Activated CD4-positive, alpha-beta T cell treated with anti-CD3 and anti-CD28 coated beads, Interleukin-2, Interleukin-6, amounts not matched to agents 100 ng/mL and 50 ng/mL, durations not matched to agents 16 hours and 8 hours (primary cell): ENCODE results near the gene TRIO.
"Not testable (repeated sequence)": the region's sequence is repeated elsewhere in the genome, so short reads cannot be mapped to it uniquely, and the experiment has no call there.

ENCODE experiments used
- DNase-seq: peaks from one replicate; pipeline ENCODE4 v3.0.0-alpha.2; 2020

The TRIO gene

DNA sequence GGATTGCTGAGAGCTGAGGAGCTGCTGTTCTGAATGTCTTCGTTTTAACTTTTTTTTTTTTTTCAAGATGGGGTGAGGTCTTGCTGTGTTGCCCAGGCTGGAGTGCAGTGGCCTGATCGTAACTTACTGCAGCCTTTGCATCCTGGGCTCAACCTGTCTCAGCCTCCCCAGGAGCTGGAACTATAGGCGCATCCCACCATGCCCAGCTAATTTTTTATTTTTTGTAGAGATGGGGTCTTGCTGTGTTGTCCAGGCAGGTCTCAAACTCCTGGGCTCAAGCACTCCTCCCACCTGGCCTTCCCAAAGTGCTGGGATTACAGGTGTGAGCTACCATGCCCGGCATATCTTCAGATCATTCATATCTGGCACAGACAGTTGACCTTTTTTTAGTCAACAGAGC lies 46.5 kb downstream of the TRIO start:
- no peak for DNase-seq

DNA sequence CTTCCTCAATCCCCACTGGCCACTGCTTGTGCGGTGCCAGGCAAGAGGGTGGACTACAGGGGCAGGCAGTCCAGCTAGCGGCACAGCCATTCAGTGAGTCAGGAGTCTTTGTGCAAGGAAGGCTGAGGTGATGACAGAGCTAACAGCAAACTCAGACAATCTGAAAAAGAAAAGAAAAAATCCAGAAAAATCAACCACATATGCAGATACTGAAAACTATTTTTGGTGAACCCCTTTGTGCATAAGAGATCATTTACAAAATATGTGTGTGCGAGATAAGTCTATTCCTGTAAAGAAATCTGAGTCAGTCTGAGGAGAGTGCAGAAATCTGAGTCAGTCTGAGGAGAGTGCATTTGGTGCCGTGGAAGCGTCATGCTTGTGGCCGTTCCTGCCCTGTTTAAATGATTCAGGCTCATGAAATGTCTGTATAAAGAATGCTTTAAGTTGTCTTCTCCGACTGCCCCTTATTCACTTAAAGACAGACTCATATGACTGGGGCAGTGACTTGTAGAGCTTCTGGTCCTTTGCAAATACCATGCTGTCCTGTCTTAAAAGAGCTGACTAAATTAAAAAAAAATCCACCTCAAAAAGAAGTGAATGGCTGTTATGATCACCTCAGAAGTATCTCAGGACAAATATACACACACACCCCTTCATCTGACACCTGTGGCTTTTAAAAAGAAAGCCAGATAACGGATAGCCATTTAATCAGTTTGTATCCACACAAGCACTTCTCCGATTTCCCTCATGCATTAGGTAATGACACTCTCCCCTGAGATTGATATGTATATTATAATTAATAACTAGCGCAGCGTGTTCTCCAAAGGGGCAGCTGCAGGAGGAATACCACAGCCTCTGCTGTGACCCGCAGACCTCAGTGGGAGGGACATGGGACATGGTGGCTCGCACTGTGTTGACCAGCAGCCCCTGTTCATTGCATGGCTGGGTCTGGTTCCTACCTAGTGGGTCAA lies 47.3 kb downstream of the TRIO start:
- no peak for DNase-seq

GRCh38 chr5:14191325-14191724 lies 48.2 kb downstream of the TRIO start:
- no peak for DNase-seq

DNA sequence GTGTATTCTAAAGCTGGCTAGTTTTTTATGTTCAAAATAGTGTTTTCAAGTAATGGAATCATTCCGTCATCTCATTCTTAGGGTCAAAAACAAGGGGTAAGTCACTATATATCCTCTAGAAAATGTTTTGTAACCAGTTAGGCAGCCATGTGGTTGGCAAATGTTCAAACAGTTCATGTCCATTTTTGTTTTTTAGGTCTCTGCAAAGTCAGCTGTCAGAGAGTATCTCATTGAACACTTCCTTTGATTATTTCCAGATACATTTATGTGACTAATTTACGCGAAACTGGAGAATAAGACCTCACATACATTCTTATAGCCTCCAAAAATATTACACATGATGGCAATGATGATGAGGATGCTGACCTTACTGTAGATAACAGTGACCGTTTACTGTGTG lies 50.4 kb downstream of the TRIO start:
- DNase-seq = no peak

DNA sequence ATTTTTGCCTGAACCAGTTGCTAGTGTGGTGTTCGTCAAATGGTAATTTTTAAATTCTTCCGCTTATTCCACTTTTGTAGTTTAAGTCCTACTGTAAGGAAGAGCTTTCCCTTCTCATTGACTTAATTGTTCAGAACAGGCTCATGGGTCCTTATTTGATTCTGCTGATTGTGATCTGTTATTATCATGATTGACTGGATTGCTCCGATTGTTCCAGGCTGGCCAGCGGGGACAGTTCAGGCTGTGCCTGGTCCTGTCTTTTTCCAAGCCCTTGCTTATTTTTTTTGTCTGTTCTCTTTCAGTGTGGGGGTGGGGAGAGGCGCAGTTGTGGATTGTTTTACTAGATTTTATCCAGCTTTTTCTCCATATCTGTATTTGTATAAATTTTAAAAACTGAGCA lies 52.4 kb downstream of the TRIO start:
- no peak for DNase-seq

- DNase-seq = no peak
Measured at GRCh38 chr5:14197056-14197455, 53.9 kb downstream of the TRIO start.

DNA sequence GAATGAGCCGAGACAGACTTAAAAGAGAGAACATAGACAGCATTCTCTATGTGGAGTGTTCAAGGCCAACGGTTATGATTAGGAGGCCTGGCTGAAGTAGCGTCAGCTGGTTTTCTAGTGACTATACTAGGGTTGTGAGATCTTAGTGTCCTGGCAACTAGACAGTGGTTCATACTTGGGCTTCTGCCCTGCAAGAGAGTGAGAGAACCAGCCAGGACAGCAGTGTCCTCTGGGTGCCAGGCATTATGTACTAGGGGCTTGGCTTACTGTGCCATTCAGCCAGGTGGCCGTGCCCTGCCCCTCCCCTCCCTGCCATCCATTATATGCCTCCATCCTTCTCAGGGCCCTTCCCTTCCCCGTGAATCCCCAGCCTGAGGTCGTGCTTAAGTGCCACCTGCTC lies 56.8 kb downstream of the TRIO start:
- DNase-seq = no peak

DNA sequence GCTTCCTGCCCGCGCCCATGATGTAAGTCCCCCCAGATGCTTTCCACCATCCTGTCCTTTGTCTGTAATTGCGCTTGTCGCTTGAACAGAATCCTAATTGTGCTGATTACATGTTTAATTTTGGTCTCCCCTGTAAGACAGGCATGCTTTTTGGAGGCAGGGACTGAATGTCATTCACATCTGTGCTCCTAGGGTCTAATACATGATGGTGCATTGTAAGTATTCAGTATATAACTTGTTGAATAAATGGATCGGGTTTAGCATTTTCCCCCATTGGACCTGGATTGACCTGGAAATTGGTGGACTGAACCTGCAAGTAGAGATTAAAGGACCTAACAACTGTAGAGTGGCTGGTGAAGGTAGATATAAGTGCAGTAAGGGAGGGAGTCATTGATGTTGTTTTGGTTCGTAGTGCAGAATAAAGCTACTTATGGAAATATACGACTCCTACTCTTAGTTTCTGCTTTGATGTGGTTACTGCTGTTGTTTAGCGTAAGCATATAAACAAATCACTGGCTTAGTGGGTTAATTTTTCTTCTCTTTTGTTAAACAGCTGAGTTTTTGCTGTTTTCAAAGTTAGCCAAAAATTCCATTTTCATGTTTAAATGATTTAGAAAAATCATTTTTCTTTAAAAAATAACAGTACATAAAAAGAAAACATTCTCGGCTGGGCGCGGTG lies 57.3 kb downstream of the TRIO start:
- no peak for DNase-seq

DNA sequence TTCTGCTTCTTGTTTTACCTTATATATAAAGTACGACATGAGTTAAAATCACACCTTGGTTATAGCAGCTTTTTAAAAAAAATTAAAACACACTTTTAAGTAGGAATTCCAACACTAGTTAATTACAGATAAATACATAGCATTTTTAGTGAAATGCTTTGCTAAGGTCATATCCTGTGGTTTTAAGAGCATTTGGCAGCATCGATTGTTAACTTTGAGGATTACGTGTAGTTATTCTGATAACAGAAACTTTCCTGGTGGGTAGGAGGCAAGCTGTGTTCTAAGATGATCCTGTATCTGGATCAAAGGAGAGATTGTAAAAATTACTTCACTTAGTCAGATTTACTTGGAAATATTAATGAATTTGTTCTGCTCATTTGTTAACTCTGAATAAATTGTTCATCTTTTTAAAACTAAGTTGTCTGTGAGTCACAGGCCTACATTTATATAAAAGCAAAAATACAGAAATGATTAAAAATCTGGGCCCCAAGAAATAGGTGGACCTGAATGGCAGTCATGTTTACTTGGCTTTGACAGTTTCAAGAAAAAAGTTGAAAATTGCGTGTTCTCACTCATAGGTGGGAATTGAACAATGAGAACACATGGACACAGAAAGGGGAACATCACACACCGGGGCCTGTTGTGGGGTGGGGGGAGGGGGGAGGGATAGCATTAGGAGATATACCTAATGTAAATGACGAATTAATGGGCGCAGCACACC lies 58.3 kb downstream of the TRIO start:
- no peak for DNase-seq

DNA sequence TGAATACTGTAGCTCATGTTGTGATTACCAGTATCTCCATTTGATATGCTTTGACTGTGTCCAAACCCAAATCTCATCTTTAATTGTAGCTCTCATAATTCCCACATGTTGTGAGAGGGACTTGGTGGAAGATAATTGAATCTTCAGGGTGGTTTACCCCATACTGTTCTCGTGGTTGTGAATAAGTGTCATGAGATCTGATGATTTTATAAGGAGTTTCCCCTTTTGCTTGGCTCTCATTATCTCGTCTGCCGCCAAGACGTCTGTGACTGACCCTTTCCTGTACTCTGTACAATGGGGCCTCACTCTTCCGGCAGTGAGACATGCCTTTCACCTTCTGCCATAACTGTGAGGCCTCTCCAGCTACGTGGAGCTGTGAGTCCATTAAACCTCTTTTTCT lies 59.3 kb downstream of the TRIO start:
- DNase-seq = no peak

GRCh38 chr5:14204011-14204670 lies 61.0 kb downstream of the TRIO start:
- DNase-seq = no peak

DNA sequence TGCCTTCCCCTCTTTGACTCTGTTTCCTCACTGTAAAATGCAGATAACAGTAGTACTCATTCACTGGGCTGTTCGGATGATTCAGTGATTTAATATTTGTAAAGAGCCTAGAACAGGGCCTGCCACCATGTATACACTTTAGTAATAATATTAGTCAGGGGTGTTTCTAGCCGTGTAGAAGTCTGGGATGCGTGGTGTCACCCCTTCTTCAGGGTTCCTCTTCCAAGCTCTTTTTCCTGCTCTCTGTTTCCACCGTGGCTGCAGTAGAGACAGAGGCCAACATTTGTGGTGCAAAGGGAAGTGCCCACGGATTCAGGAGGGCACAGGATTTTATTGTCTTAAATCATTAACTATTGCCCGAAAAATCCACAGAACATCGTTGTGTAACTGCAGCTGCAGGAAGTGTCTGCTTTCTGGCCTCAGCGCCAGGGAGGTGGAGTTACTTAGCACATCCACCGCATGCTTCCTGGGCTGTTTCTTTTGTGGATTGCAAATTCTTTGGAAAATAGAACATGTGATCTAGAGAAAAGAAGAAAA lies 61.7 kb downstream of the TRIO start:
- no peak for DNase-seq

- DNase-seq = no peak
Measured at GRCh38 chr5:14206028-14206725, 63.0 kb downstream of the TRIO start.

GRCh38 chr5:14207428-14207827 lies 64.3 kb downstream of the TRIO start:
- not testable (repeated sequence) for DNase-seq

DNA sequence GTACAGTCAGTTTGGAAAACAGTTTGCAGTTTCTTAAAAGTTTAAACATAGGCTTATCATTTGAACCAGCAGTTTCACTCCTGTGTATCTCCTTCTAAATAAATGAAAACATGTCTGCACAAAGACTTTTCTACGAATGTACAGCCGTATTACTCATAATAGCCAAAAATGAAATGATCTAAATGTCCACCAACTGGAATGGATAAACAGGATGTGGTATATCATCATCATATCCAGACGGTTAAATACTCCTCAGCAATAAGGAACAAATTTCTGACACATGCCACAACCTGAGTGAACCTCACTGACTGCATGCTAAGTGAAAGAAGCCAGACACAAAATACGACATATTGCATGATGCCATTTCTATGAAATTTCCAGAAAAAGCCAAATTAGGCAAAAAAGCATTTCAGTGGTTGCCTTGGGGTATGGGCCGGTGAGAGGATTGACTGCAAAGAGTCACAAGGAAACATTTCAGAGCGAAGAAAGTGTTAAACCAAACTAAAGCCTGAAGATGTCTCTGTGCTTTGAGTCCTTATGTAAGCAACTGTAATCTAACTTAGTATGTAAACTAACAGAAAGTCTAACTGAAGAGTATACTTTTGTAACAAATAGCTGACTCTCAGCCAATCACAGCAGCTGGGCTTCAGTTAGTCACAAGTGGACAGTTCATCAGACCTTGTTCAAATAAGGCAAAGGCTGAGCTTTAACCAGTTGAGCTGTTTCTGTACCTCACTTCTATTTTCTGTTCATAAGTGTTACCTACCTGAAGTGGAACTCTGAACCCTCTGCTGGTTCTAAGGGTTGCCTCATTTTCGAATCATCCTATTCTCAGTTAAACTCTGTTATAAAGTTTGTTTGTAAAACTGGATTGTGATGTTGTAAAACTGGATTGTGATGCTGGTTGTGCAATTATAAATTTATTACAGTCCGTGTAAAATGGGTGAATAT lies 65.2 kb downstream of the TRIO start:
- DNase-seq = peak; percentile 27

- no peak for DNase-seq
Measured at GRCh38 chr5:14209222-14209822, 66.2 kb downstream of the TRIO start.

- no peak for DNase-seq
Measured at GRCh38 chr5:14209836-14210235, 66.7 kb downstream of the TRIO start.

DNA sequence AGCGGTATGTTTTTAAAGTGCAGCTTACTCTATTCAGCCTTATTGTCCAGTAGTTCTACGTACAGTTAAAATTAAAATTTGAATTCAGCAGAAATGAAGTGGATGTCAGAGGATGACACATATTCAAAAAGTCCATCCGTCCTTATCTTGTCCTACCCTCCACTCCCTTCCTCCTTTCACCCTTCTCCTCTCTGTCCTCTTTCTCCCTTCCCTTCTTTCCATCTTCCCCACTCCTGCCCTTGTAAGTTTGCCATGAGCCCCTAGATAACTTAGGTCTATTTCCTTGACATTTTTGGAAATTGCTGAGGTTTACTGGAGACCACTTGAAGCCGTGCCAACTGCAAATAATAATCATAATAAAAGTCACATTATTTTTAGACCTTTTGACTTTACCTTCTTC lies 67.6 kb downstream of the TRIO start:
- no peak for DNase-seq

GRCh38 chr5:14211818-14212803 lies 69.0 kb downstream of the TRIO start:
- DNase-seq = no peak
